Astrocyte of the cerebellum (primary cell): ENCODE results near the gene NDEL1.

Experiments used
- DNase-seq: peaks from one replicate; pipeline ENCODE4 v3.0.0-alpha.2; 2011; ENCODE audit warnings: low read depth
- H3K4me3 ChIP-seq: 2 replicates; pipeline ENCODE4 v1.5.1; 2011; ENCODE audit warnings: mild to moderate bottlenecking, low read depth, low read length, moderate library complexity
- in situ Hi-C: cut with HindIII; loops from 2 replicates; pipeline ENCODE4 v1.10.0; 2017; ENCODE audit warnings: low sequenced_read_pairs
- TF ChIP-seq, protein P1 (sequence below): IDR thresholded peaks from 2 replicates; pipeline ENCODE4 v1.5.1; 2012; ENCODE audit warnings: low read length, low read depth, moderate library complexity, mild to moderate bottlenecking; ENCODE audit errors: missing control alignments

Gene NDEL1

DNA sequence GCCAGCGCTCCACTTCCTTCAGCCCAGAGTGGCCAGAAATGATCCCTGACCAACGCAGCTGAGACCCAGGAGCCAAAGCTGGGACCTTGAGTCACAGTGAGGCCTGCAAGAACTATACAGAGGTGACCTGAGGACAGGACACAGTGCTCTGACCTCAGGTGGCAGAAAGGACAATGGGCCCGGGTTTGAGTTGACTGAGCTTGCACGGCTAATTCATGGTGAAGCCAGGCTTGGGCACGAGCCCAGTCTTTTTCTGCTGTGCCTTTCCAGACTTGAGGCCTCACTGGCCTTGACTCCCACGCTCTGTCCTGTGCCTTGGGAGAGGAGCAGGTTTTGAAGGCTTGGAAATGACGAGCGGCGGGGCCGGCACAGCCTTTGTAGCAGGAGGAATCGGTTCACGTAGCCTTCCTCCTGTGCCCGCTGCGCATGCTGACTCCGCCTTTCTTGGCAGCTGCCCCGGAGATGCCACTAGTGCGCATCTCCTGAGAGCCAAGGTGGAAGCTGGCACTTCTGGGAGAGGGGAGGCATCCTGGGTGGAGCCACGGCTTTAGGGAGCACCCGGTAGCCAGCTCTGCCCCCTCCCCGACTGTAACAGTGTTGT, 34.9 kb downstream of the NDEL1 start:
- DNase-seq: no peak
- H3K4me3 ChIP-seq: no peak overlapping the region
- TF ChIP-seq, protein P1, sequence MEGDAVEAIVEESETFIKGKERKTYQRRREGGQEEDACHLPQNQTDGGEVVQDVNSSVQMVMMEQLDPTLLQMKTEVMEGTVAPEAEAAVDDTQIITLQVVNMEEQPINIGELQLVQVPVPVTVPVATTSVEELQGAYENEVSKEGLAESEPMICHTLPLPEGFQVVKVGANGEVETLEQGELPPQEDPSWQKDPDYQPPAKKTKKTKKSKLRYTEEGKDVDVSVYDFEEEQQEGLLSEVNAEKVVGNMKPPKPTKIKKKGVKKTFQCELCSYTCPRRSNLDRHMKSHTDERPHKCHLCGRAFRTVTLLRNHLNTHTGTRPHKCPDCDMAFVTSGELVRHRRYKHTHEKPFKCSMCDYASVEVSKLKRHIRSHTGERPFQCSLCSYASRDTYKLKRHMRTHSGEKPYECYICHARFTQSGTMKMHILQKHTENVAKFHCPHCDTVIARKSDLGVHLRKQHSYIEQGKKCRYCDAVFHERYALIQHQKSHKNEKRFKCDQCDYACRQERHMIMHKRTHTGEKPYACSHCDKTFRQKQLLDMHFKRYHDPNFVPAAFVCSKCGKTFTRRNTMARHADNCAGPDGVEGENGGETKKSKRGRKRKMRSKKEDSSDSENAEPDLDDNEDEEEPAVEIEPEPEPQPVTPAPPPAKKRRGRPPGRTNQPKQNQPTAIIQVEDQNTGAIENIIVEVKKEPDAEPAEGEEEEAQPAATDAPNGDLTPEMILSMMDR: no peak
- in situ Hi-C loops: no loop called here

DNA sequence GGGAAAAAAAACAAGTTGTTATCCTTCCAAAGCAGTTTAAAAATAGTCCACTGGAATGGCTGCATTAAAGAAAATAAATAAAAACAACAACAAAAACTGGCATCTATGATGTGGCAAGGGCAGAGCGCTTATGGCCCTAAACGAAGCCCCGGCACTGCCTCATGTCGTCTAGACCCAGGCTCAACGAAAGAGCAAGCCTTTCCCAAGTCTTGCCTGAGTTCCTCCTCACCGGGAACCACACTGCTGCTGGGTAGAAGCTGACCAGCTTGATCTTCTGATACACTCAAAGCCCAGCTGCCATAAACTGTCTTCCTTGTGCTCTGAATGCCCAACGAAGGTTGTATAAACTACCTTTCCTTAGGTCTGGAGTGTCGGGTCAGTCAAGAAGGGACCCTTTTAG, 37.0 kb downstream of the NDEL1 start:
- no peak overlapping the region for H3K4me3 ChIP-seq
- DNase-seq: no peak
- TF ChIP-seq, protein P1: no peak
- in situ Hi-C loops: no loop called here

DNA sequence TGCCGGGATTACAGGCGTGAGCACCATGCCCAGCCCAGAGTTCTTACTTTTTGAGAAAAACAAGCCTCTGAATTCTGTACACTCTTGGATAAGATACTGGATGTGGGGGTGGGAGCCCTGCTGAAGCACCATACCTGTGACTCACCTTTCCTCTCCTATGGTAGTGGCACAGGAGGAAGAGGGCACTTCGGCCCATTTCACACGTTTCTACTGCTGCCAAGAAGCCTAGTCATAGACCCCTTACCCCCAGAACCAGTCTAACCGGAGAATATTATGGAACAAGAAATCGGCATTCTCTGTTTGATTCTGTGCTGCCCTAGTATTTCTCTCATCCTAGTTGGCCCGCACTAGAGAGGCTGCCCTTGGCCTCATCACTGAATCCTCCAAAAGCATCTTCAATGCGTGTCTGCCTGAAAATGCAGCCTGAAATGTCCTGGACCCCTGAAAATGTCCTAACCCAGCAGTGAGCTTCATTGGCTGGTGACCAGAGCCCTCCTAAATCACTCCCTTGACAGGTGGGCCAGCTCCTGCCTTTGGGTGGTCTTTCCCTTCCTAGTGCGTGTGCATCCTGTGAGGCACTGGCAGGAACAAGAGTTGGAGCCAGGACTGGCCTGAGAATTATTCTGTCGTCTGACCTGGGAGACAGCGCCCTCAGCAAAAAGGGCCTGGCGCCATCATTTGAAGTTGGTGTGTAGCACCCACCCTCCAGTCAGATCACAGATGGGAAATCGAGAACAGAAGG, 37.9 kb downstream of the NDEL1 start:
- H3K4me3 ChIP-seq: no peak overlapping the region
- TF ChIP-seq, protein P1: no peak
- in situ Hi-C loops: no loop called here
- no peak for DNase-seq

DNA sequence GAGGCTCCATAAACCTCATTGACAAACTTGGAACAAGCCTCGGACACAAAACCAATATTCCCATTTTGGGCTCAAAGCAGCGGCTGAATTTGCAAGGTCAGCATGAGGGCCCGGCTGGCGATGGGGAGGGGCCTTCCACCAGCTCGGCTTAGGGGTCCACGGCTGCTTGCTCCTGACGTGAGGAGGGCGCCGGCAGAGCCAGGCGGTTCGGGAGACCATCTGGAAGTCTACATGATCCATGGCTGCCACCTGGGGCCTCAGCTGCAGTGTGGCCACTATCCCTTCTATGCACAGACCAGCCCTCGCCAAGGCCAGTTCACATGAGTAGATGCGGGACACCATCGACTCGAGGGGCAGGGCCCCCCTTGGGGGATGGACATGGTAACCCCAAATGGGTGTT, 39.1 kb downstream of the NDEL1 start:
- TF ChIP-seq, protein P1: no peak
- H3K4me3 ChIP-seq: no peak overlapping the region
- DNase-seq: no peak
- in situ Hi-C loops: no loop called here

DNA sequence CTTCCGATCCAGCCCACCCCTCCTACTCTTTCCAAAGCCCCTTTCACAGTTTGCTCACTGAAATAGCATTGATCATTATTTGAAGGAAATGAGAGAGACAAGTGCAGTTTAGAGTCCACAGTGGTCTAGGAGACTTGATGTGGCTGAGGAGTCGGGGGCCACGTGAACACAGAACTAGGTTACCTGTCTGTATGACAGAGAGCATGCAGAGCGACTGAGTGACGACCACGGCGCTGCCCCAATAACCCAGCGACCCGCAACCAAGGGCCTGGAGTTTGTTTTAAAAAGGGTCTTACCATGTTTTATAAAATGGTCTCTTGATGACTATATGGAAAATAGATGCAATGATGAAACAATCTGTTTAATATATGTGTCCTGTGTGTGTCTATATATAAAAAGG, 39.5 kb downstream of the NDEL1 start:
- TF ChIP-seq, protein P1: no peak
- no peak overlapping the region for H3K4me3 ChIP-seq
- in situ Hi-C loops: no loop called here
- no peak for DNase-seq

DNA sequence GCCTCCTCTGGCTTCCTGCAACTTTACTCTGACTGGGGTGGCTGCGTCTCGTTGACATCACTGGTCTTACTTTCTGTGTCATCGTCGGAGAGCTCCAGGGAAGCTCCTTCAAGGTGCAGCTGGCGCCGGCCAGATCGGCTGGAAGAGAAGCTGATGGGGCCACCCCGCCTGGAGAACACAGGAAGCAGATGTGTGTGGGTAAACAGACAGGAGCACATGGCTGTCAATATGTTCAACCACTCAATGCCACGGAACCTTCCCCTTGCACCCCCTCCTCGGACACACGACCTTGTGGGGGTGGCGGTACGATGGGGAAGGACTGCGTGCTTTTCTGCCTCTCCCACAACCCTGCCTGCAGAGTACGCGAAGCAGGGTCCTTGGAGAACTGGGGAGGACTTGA, 40.1 kb downstream of the NDEL1 start:
- TF ChIP-seq, protein P1: no peak
- no peak for DNase-seq
- no peak overlapping the region for H3K4me3 ChIP-seq
- in situ Hi-C loops: no loop called here
